B cell (primary cell): ENCODE measurements around the gene SLC25A43.

Experiments used
- CTCF ChIP-seq: fragments of 200-600 bp; IDR thresholded peaks from one replicate; pipeline ENCODE4 v1.8.0; 2022; ENCODE audit warnings: antibody characterized with exemption, mild to moderate bottlenecking
- EZH2 ChIP-seq: IDR thresholded peaks from 2 replicates; pipeline ENCODE4 v1.6.1; 2012; ENCODE audit warnings: borderline replicate concordance, low read depth, mild to moderate bottlenecking, moderate library complexity, low read length; ENCODE audit not compliant: insufficient read depth, poor library complexity, severe bottlenecking

- no peak for TF ChIP-seq CTCF
- no peak for TF ChIP-seq EZH2
Observed at GRCh38 chrX:119363391-119363790, 35.7 kb upstream of the SLC25A43 start.
